Lung (tissue), 12 donors: ENCODE measurements around the gene ERBB4. TPM values are rescaled to one million over a fixed set of nuclear protein-coding genes. Genes with fewer than 3 reads are reported as not detected.

Experiments used
- ATAC-seq: fragments of 200-7000 bp; cut with Tn5 transposase; one replicate; pipeline ENCODE4 v1.9.1; 2020; ENCODE audit warnings: moderate number of reproducible peaks; ENCODE audit not compliant: insufficient read depth, low FRiP score
- DNase-seq, 3 donors: peaks; one replicate each; pipeline ENCODE4 v3.0.0-alpha.2; 2013 to 2017
- H3K27ac ChIP-seq, 2 donors: one replicate each; pipeline ENCODE4 v1.5.1; 2013; ENCODE audit warnings: mild to moderate bottlenecking in 2 of 2, moderate library complexity in 2 of 2, control low read depth in 1 of 2, inconsistent platforms in 1 of 2, low read depth in 1 of 2, low read length in 1 of 2
- H3K27me3 ChIP-seq, 3 donors: one replicate each; pipeline ENCODE4 v1.5.1; 2013; ENCODE audit warnings: low read length in 2 of 3; ENCODE audit not compliant: control insufficient read depth in 3 of 3, insufficient read depth in 3 of 3
- H3K36me3 ChIP-seq, 4 donors: one replicate each; pipeline ENCODE4 v1.5.1; 2013; ENCODE audit warnings: low read length in 4 of 4, mild to moderate bottlenecking in 1 of 4, moderate library complexity in 1 of 4; ENCODE audit not compliant: control insufficient read depth in 4 of 4, insufficient read depth in 4 of 4
- H3K4me1 ChIP-seq, 5 donors: one replicate each; pipeline ENCODE4 v1.5.1; 2013; ENCODE audit warnings: low read length in 5 of 5, mild to moderate bottlenecking in 2 of 5, moderate library complexity in 1 of 5; ENCODE audit not compliant: control insufficient read depth in 5 of 5, insufficient read depth in 5 of 5
- H3K4me3 ChIP-seq: one replicate; pipeline ENCODE4 v1.5.1; 2013; ENCODE audit warnings: mild to moderate bottlenecking, control low read depth, moderate library complexity
- H3K9ac ChIP-seq, 2 donors: one replicate each; pipeline ENCODE4 v1.5.1; 2013; ENCODE audit warnings: low read length in 2 of 2, control low read depth in 1 of 2; ENCODE audit not compliant: insufficient read depth in 1 of 2
- H3K9me3 ChIP-seq, 4 donors: one replicate each; pipeline ENCODE4 v1.5.1; 2013; ENCODE audit warnings: low read length in 3 of 4, mild to moderate bottlenecking in 1 of 4, moderate library complexity in 1 of 4; ENCODE audit not compliant: control insufficient read depth in 4 of 4, insufficient read depth in 3 of 4
- CTCF ChIP-seq: IDR thresholded peaks from 2 replicates; pipeline ENCODE4 v1.5.1; 2012; ENCODE audit warnings: mild to moderate bottlenecking; ENCODE audit errors: control extremely low read depth, extremely low read depth
- WGBS, 2 donors: extraction: QIAGEN DNeasy Blood & Tissue Kit; methylation state at CpG; one replicate each; pipeline ENCODE4 v1.1.7; 2013; 5-methylcytosine and 5-hydroxymethylcytosine counted together
- polyA plus RNA-seq, 2 donors: library from polyadenylated mRNA; stranded (reverse); fragments of 200-250 nt; gene quantifications; one replicate each; pipeline ENCODE4 v1.2.1, GENCODE V29; 2013
- total RNA-seq, 2 donors: library from RNA; depleted of rRNA in 1 of 2; stranded (reverse); fragments of >200 nt in 1 of 2; gene quantifications; one replicate each; pipeline ENCODE4 v1.2.1, GENCODE V29; 2014 to 2021
- donor health status: control.
- donor health status: control.
- donor health status: Bipolar disorder and iron deficiency.
- donor health status: healthy.
- donor health status: DM: yes; HTN: yes; CAD: no.

ERBB4 gene
- total and polyA plus RNA-seq, 4 donors = 0.41 to 16.8 (median 5.3) TPM

GRCh38 chr2:212133337-212133736 lies 405.3 kb downstream of the ERBB4 start:
- H3K9me3 ChIP-seq = no peaks in the 10 kb centered on the region
- H3K4me1 ChIP-seq = no peaks in the 10 kb centered on the region
- no peak for TF ChIP-seq CTCF
- H3K27ac ChIP-seq = no peak overlapping the region
- 73 to 83% methylated on average over 2 of the region's 2 CpGs for WGBS, 2 donors
- no peak for ATAC-seq
- H3K9ac ChIP-seq = no peak overlapping the region
- no peaks in the 10 kb centered on the region for H3K27me3 ChIP-seq
- H3K4me3 ChIP-seq = no peak overlapping the region
- no peak for DNase-seq
- no peaks in the 10 kb centered on the region for H3K36me3 ChIP-seq

GRCh38 chr2:212124598-212124997 lies 414.0 kb downstream of the ERBB4 start:
- no peak for TF ChIP-seq CTCF
- Histone ChIP-seq H3K4me1 (no peaks in the 10 kb centered on the region), H3K4me3 (no peak overlapping the region), H3K9ac (no peak overlapping the region), H3K9me3 (no peaks in the 10 kb centered on the region), H3K27ac (no peak overlapping the region), H3K27me3 (no peaks in the 10 kb centered on the region), H3K36me3 (no peaks in the 10 kb centered on the region)
- DNase-seq = peak; percentile 31 to 45 (median 33)
- WGBS, 2 donors = 50 to 60% methylated on average over 10 of the region's 10 CpGs
- ATAC-seq = peak; percentile 62

GRCh38 chr2:212119591-212119990 lies 419.0 kb downstream of the ERBB4 start:
- TF ChIP-seq CTCF = no peak
- H3K9ac ChIP-seq = no peak overlapping the region
- H3K4me1 ChIP-seq = no peaks in the 10 kb centered on the region
- no peak overlapping the region for H3K4me3 ChIP-seq
- DNase-seq (no peak), ATAC-seq (no peak)
- WGBS, 2 donors = 61 to 72% methylated on average over 2 of the region's 2 CpGs
- H3K36me3 ChIP-seq = no peaks in the 10 kb centered on the region
- H3K27ac ChIP-seq = no peak overlapping the region
- no peaks in the 10 kb centered on the region for H3K9me3 ChIP-seq
- H3K27me3 ChIP-seq = no peaks in the 10 kb centered on the region

GRCh38 chr2:212117926-212118325 lies 420.7 kb downstream of the ERBB4 start:
- no peaks in the 10 kb centered on the region for H3K9me3 ChIP-seq
- DNase-seq = no peak
- TF ChIP-seq CTCF = no peak
- no peak overlapping the region for H3K4me3 ChIP-seq
- H3K27me3 ChIP-seq = no peaks in the 10 kb centered on the region
- WGBS, 2 donors = 52 to 68% methylated on average over 2 of the region's 2 CpGs
- ATAC-seq = no peak
- H3K36me3 ChIP-seq = no peaks in the 10 kb centered on the region
- H3K27ac ChIP-seq = no peak overlapping the region
- no peak overlapping the region for H3K9ac ChIP-seq
- H3K4me1 ChIP-seq = no peaks in the 10 kb centered on the region
